Central memory CD8-positive, alpha-beta T cell (primary cell): ENCODE results near the gene TULP4.
"Not testable (repeated sequence)": the region's sequence is repeated elsewhere in the genome, so short reads cannot be mapped to it uniquely, and the experiment has no call there.

ENCODE experiments used
- ATAC-seq: fragments of 150-1000 bp; cut with Tn5 transposase; replicated peaks from 2 replicates; pipeline ENCODE4 v1.10.0; 2022; ENCODE audit warnings: mild to moderate bottlenecking, moderate FRiP score, moderate number of reproducible peaks; ENCODE audit not compliant: poor library complexity, severe bottlenecking; ENCODE audit errors: extremely low read depth
- DNase-seq, 2 donors: peaks; one replicate each; pipeline ENCODE4 v3.0.0; 2021; ENCODE audit warnings: low spot score in 2 of 2
- H3K27ac Mint-ChIP-seq: one replicate; pipeline ENCODE4 v1.8.0; 2022; ENCODE audit warnings: low read depth, mild to moderate bottlenecking, moderate library complexity, mixed read lengths
- H3K27me3 Mint-ChIP-seq: one replicate; pipeline ENCODE4 v1.8.0; 2022; ENCODE audit warnings: mixed read lengths
- H3K36me3 Mint-ChIP-seq: one replicate; pipeline ENCODE4 v1.8.0; 2022; ENCODE audit warnings: mild to moderate bottlenecking, moderate library complexity, mixed read lengths; ENCODE audit not compliant: insufficient read depth
- H3K4me1 Mint-ChIP-seq: one replicate; pipeline ENCODE4 v1.8.0; 2022; ENCODE audit warnings: mixed read lengths
- H3K4me3 Mint-ChIP-seq: one replicate; pipeline ENCODE4 v1.8.0; 2022; ENCODE audit warnings: mild to moderate bottlenecking, moderate library complexity, mixed read lengths
- H3K9me3 Mint-ChIP-seq: one replicate; pipeline ENCODE4 v1.8.0; 2022; ENCODE audit warnings: mixed read lengths

Gene TULP4

GRCh38 chr6:158554611-158555361 is 242.5 kb downstream of the TULP4 start:
- Mint-ChIP-seq H3K4me3 (no peak overlapping the region), H3K9me3 (no peaks in the 10 kb centered on the region), H3K36me3 (no peaks in the 10 kb centered on the region), H3K4me1 (no peaks in the 10 kb centered on the region), H3K27ac (no peak overlapping the region), H3K27me3 (no peaks in the 10 kb centered on the region)
- DNase-seq (no peak), ATAC-seq (no peak)

DNA sequence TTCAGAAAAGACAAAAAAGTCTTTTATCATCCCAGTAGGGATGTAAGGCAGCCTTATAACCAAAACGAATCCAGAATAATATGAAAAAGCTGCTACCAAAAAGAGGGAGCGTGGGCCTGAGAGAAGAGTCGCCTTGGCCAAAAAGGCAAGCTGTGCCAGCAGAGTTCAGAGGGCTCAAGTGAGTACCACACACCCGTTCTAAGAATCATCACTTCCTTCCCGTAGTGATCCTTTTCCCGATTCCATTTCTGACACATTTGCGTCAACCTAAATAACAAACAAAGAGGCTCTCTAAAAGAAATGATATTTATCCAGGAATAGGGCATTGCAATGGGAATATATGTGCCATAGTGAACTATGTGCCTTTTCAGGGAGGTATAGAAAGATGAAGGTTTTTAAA is 243.8 kb downstream of the TULP4 start:
- Mint-ChIP-seq H3K36me3 (peaks cover 5% of the 10 kb centered on the region), H3K27ac (no peak overlapping the region), H3K4me3 (no peak overlapping the region), H3K4me1 (peaks cover 6% of the 10 kb centered on the region), H3K9me3 (no peaks in the 10 kb centered on the region), H3K27me3 (no peaks in the 10 kb centered on the region)
- DNase-seq: no peak
- ATAC-seq: no peak

DNA sequence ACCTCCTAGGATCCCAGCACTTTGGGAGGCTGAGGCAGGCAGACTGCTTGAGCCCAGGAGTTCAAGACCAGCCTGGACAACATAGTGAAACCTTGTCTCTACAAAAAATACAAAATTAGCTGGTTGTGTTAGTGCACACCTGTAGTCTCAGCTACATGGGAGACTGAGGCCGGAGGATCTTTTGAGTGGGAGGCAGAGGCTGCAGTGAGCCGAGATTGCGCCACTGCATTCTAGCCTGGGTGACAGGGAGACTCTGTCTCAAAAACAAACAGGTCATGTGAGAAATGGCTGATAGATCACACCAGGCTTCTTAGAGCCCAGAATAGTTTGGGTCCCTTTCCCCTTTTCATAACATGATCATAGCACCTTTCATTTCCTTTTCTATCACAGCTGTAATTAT is 244.8 kb downstream of the TULP4 start:
- H3K27me3 Mint-ChIP-seq, DNase-seq, H3K9me3 Mint-ChIP-seq, H3K36me3 Mint-ChIP-seq, H3K4me3 Mint-ChIP-seq, ATAC-seq, H3K27ac Mint-ChIP-seq: not testable (repeated sequence)
- H3K4me1 Mint-ChIP-seq: peaks cover 16% of the 10 kb centered on the region

GRCh38 chr6:158557927-158558326 is 245.7 kb downstream of the TULP4 start:
- Mint-ChIP-seq H3K36me3 (peaks cover 8% of the 10 kb centered on the region), H3K27ac (no peak overlapping the region), H3K27me3 (no peaks in the 10 kb centered on the region), H3K4me1 (peaks cover 24% of the 10 kb centered on the region), H3K4me3 (no peak overlapping the region), H3K9me3 (no peaks in the 10 kb centered on the region)
- DNase-seq (no peak), ATAC-seq (no peak)

DNA sequence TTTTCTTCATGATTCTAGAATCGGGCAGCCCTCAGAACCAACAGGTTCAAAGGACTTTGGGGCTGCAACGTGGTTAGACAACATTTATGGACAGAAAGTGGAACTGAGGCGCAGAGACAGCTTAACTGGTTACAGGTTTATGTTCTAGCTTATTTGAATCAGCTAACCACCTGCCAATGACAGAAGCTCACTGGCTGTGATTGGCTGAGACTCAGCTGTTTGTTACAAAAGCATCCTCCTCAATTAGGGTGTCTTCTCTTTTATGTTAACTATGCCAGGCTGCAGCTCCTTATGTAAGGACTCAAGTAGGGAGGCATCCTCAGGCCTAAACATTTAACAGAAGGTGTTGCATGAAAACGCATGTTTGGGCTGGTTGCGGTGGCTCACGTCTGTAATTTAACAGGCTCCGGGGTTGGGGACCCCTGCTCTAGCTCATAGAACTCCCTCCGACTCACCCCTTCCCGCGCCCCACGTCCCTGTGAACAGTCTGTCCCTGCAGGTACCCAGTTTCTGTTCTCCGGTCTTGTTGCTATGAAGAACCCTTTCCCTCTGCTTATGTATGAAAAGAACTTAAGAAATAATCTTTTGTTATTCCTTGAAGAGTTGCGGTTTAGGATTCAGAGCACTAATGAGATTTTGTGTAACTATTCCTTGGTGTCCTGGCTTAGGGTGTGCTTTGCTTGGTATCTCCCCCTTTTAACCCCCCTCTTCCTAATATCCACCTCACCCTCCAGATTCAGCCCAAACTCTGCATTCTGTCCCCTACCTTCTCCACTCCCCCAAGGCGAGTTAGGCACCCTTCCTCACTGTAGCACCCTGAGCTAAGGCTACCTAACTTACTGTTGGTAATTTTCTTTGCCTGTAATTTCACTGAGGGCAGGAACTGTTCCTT is 246.4 kb downstream of the TULP4 start:
- Mint-ChIP-seq H3K4me3 (peak overlapping the region; percentile 61), H3K36me3 (peaks cover 8% of the 10 kb centered on the region), H3K4me1 (peaks cover 24% of the 10 kb centered on the region), H3K9me3 (no peaks in the 10 kb centered on the region), H3K27me3 (no peaks in the 10 kb centered on the region), H3K27ac (no peak overlapping the region)
- no peak for DNase-seq
- no peak for ATAC-seq

GRCh38 chr6:158559338-158559894 is 247.2 kb downstream of the TULP4 start:
- H3K9me3 Mint-ChIP-seq: no peaks in the 10 kb centered on the region
- H3K4me1 Mint-ChIP-seq: peaks cover 32% of the 10 kb centered on the region

DNA sequence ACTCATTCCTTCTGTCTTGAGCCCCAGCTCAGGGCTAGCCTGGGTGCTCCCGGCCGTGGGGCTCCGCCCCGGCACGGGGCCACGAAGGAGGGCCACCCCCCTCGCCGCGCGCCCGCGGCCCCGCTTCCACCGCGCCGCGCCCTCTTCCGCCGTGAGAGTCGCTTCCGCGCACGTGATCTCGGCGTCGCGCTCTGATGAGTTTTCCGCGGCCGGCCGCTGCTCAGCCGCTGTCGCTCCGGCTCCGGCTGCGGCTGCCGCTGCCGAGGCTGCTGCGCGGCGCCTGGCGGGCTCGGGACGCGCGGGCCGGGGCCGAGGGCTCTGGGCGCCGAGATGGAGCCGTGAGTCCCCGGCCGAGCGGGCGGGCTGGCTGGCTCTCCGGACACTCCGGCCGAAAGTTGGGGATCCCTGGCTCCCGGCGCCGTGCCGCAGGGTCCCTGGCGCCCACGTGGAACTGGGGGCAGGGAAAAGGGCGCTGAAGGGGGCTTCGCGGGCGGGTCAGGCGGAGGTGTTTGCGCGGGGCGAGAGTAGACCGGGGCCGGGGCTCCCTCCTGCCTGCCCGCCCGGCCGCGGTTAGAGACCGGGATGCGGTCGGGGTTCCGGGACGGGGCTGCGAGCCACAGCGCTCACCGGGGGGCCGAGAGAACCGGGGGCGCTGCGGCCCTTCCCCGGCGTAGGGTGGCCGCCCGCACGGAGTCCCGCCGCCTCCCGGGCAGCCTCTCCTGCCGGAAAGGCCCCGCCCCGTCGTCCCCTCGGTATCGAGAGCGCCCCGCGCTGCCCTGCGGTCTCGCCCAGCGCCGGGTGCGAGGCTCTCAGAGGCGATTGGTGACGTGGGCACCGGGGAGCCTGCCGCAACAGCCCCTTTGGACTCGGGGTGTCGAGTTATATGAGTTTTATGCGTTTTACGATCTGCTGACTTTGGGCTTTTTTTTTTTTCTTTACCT is 247.9 kb downstream of the TULP4 start, which contains the start of gene TMEM181:
Gene TMEM181, plus strand, starts transcription at position 197 of the 941 bp plus-strand sequence. Its CDS starts 134 bp downstream, at position 331.
- no peaks in the 10 kb centered on the region for H3K27me3 Mint-ChIP-seq
- H3K36me3 Mint-ChIP-seq: peaks cover 10% of the 10 kb centered on the region
- peaks cover 39% of the 10 kb centered on the region for H3K4me1 Mint-ChIP-seq
- DNase-seq (peak; percentile 73 to 75), ATAC-seq (peak; percentile 79)
- peak within 1 kb of the TSS; percentile 93 for H3K4me3 Mint-ChIP-seq
- no peaks in the 10 kb centered on the region for H3K9me3 Mint-ChIP-seq
- H3K27ac Mint-ChIP-seq: peak within 1 kb of the TSS; percentile 94

More at GRCh38 chr6:158559338-158559894, 247.2 kb downstream of the TULP4 start:
- DNase-seq (no peak), ATAC-seq (no peak)
- Mint-ChIP-seq H3K27ac (no peak overlapping the region), H3K36me3 (peaks cover 8% of the 10 kb centered on the region), H3K27me3 (no peaks in the 10 kb centered on the region), H3K4me3 (peak overlapping the region; percentile 93)

DNA sequence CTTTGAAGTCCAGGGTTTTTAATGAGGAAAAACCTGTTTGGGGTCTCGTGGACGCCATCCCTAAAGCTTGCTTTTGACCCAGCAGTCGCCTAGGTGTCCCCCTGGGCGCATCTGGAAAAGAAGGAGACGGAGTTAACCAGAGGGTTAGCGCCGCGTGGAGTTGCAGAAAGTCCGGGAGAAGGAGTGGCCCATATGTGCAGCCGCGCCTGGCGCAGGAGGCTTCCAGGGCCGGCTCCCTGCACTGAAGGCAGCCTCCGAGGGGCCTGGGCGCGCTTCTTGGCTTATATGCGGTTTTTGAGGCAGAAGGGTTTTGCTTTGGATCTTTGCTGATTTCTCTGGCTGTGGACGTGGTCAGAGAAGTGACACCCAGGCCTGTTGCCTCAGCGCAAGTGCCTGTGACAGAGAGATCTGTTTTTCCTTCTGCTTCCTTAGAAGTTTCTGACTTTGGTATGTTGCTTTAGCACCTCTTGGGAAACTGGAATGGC is 248.6 kb downstream of the TULP4 start:
- H3K27ac Mint-ChIP-seq: peak overlapping the region; percentile 94
- ATAC-seq: no peak
- H3K4me3 Mint-ChIP-seq: peak overlapping the region; percentile 93
- H3K4me1 Mint-ChIP-seq: peaks cover 46% of the 10 kb centered on the region
- H3K9me3 Mint-ChIP-seq: no peaks in the 10 kb centered on the region
- peaks cover 10% of the 10 kb centered on the region for H3K36me3 Mint-ChIP-seq
- DNase-seq: no peak
- no peaks in the 10 kb centered on the region for H3K27me3 Mint-ChIP-seq
